Measurements from ENCODE around the gene ANO10. TPM values are rescaled to one million over a fixed set of nuclear protein-coding genes. Genes with fewer than 3 reads are reported as not detected.

Gene ANO10
- total RNA-seq, 1 donor from 2014 or later: 4.2 TPM

GRCh38 chr3:43641306-43642114, 19.7 kb upstream of the ANO10 start:
- H3K9me3 Mint-ChIP-seq: no peaks in the 10 kb centered on the region
- intact Hi-C loops (cut with micrococcal nuclease): loop anchor here (1.0 kb wide), 1 partner anchor 22 kb away; no protein-coding TSS in a partner anchor
- H3K4me3 Mint-ChIP-seq: no peak overlapping the region
- H3K36me3 Mint-ChIP-seq (ENCODE audit: low read depth): no peaks in the 10 kb centered on the region
- peaks cover 10% of the 10 kb centered on the region for H3K27me3 Mint-ChIP-seq (ENCODE audit: insufficient read depth)
- H3K27ac Mint-ChIP-seq: no peak overlapping the region
- no peak for DNase-seq (ENCODE audit: low spot score)
- H3K4me1 Mint-ChIP-seq (ENCODE audit: low read depth): peaks cover 8% of the 10 kb centered on the region

GRCh38 chr3:43640681-43641080, 18.9 kb upstream of the ANO10 start:
- Mint-ChIP-seq H3K27me3 (ENCODE audit: insufficient read depth) (peaks cover 10% of the 10 kb centered on the region), H3K4me3 (no peak overlapping the region), H3K4me1 (ENCODE audit: low read depth) (peaks cover 8% of the 10 kb centered on the region), H3K9me3 (no peaks in the 10 kb centered on the region), H3K36me3 (ENCODE audit: low read depth) (no peaks in the 10 kb centered on the region), H3K27ac (no peak overlapping the region)
- no peak for DNase-seq (ENCODE audit: low spot score)
- intact Hi-C loops (cut with micrococcal nuclease): loop anchor here (1.0 kb wide), 1 partner anchor 23 kb away; no protein-coding TSS in a partner anchor

- Mint-ChIP-seq H3K36me3 (ENCODE audit: low read depth) (no peaks in the 10 kb centered on the region), H3K27ac (no peak overlapping the region), H3K4me1 (ENCODE audit: low read depth) (peaks cover 8% of the 10 kb centered on the region), H3K4me3 (no peak overlapping the region), H3K27me3 (ENCODE audit: insufficient read depth) (peaks cover 11% of the 10 kb centered on the region), H3K9me3 (no peaks in the 10 kb centered on the region)
- intact Hi-C loops (cut with micrococcal nuclease): loop anchor here (1.0 kb wide), 1 partner anchor 95 kb away; no protein-coding TSS in a partner anchor
- DNase-seq (ENCODE audit: low spot score): peak; percentile 26
These were observed 17.0 kb upstream of the ANO10 start for GRCh38 chr3:43638594-43639447.

DNA sequence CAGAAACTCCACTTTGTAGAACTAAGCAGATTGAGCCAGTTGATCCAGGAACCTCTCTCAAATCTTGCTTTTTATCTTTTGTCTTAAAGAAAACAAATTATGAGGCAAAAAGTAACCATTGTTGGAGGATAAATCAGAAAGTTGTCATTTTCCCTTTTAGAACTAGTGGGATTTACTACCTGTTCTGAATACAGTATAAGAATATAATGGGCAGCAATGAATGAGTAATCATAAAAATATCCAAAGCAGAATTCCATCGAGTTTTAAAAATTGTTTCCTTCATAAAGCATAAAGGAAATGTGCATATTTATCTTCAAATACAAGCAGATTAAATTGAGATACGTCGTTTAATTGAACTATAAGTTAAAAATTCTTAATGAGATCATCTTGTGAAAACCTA, 15.9 kb upstream of the ANO10 start:
- Mint-ChIP-seq H3K9me3 (no peaks in the 10 kb centered on the region), H3K27me3 (ENCODE audit: insufficient read depth) (peaks cover 11% of the 10 kb centered on the region), H3K4me3 (no peak overlapping the region), H3K4me1 (ENCODE audit: low read depth) (peaks cover 8% of the 10 kb centered on the region), H3K36me3 (ENCODE audit: low read depth) (no peaks in the 10 kb centered on the region), H3K27ac (no peak overlapping the region)
- no peak for DNase-seq (ENCODE audit: low spot score)
- intact Hi-C loops (cut with micrococcal nuclease): loop anchor here (1.0 kb wide), 1 partner anchor 93 kb away; no protein-coding TSS in a partner anchor

DNA sequence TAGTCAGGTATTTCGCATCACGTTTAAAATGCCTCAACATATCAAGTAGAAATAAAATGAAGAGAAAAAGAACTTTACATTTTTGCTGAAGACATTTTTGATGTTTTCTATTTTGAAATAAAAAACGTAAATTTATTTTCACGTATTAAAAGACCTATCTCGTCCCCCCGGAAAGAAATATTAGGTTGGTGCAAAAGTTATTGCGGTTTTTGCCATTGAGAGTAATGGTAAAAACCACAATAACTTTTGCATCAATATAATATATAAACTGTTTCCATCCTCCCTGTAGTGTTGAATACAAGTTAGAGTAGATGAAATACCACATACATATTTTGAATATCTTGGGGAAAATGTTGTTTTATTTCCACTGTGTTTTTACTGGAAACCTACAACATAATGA, 11.2 kb upstream of the ANO10 start:
- Mint-ChIP-seq H3K36me3 (ENCODE audit: low read depth) (no peaks in the 10 kb centered on the region), H3K27ac (no peak overlapping the region), H3K4me3 (no peak overlapping the region), H3K9me3 (peaks cover 3% of the 10 kb centered on the region), H3K27me3 (ENCODE audit: insufficient read depth) (peaks cover 12% of the 10 kb centered on the region), H3K4me1 (ENCODE audit: low read depth) (peaks cover 17% of the 10 kb centered on the region)
- no peak for DNase-seq (ENCODE audit: low spot score)
- intact Hi-C loops (cut with micrococcal nuclease): no loop called here

- Mint-ChIP-seq H3K27me3 (ENCODE audit: insufficient read depth) (peaks cover 12% of the 10 kb centered on the region), H3K4me3 (no peak overlapping the region), H3K4me1 (ENCODE audit: low read depth) (peaks cover 20% of the 10 kb centered on the region), H3K9me3 (peaks cover 3% of the 10 kb centered on the region), H3K36me3 (ENCODE audit: low read depth) (no peaks in the 10 kb centered on the region), H3K27ac (no peak overlapping the region)
- DNase-seq (ENCODE audit: low spot score): no peak
- intact Hi-C loops (cut with micrococcal nuclease): no loop called here
These were observed 10.5 kb upstream of the ANO10 start for GRCh38 chr3:43632269-43632733.

DNA sequence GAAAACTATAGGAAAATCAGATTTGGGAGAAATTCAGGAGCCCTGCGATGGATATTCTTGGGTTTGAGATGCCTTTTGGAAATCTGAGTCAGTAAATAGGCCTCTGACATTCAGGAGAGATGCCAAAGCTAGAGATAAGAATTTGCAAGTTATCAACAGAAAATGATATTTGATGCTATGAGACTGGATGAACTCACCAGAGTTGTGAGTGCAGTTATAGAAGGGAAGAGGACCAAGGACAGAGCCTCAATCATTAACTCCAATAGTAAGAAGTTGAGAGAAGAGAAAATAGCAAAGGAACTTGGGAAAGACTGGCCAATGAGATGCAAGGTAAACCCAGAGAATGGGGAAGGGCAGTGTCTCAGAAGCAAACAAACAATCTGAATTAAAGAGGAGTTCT, 7.9 kb upstream of the ANO10 start:
- H3K27ac Mint-ChIP-seq: no peak overlapping the region
- no peak overlapping the region for H3K4me3 Mint-ChIP-seq
- no peaks in the 10 kb centered on the region for H3K36me3 Mint-ChIP-seq (ENCODE audit: low read depth)
- DNase-seq (ENCODE audit: low spot score): no peak
- intact Hi-C loops (cut with micrococcal nuclease): loop anchor here (10.0 kb wide), 2 partner anchors 465 to 1665 kb away; partner anchors contain the start of gene ULK4
- peaks cover 3% of the 10 kb centered on the region for H3K9me3 Mint-ChIP-seq
- peaks cover 36% of the 10 kb centered on the region for H3K4me1 Mint-ChIP-seq (ENCODE audit: low read depth)
- H3K27me3 Mint-ChIP-seq (ENCODE audit: insufficient read depth): peaks cover 11% of the 10 kb centered on the region

DNA sequence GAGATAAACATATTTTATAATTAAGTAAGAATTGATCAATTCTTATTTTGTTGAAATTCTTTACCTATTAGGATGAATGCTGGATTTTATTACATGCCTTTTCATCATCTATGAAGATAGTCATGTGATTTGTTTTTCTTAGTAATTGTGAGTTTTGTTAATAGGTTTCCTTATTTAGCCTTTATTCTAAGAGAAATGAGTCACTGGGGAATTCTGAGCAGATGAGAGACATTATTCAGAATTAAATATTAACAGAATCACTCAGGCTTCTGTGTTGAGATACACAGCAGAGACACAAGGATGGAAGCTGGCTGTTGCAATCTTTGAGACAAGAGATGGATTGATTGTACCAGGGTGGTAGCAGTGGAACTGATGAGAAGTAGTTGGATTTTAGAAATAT, 7.4 kb upstream of the ANO10 start:
- intact Hi-C loops (cut with micrococcal nuclease): loop anchor here (10.0 kb wide), 2 partner anchors 464 to 1664 kb away; partner anchors contain the start of gene ULK4
- Mint-ChIP-seq H3K4me1 (ENCODE audit: low read depth) (peaks cover 40% of the 10 kb centered on the region), H3K4me3 (no peak overlapping the region), H3K9me3 (peaks cover 3% of the 10 kb centered on the region), H3K27me3 (ENCODE audit: insufficient read depth) (peaks cover 13% of the 10 kb centered on the region), H3K27ac (peak overlapping the region; percentile 71), H3K36me3 (ENCODE audit: low read depth) (no peaks in the 10 kb centered on the region)
- DNase-seq (ENCODE audit: low spot score): no peak

DNA sequence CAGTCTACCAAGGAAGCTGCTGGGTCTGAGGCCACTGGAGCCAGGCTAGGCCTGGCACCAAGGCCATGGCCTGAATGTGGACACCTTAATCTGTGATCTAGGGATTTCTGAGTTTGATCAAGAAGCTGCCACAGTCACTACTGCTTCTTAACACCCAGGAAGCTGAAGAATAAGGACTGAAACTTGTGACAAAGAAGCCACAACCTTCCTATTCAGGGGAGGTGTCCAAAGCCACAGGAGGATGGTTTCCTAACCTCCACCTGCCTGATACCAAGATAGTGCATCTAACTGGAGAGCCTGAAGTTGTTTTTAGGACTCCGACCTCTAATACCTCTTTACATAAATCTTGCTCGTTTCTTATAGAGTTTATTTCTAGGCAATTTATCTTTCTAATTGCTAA, 5.5 kb upstream of the ANO10 start:
- Mint-ChIP-seq H3K9me3 (peaks cover 3% of the 10 kb centered on the region), H3K27me3 (ENCODE audit: insufficient read depth) (peaks cover 17% of the 10 kb centered on the region), H3K4me3 (no peak overlapping the region), H3K36me3 (ENCODE audit: low read depth) (no peaks in the 10 kb centered on the region), H3K27ac (no peak overlapping the region), H3K4me1 (ENCODE audit: low read depth) (peaks cover 46% of the 10 kb centered on the region)
- intact Hi-C loops (cut with micrococcal nuclease): loop anchor here (10.0 kb wide), 2 partner anchors 463 to 1663 kb away; partner anchors contain the start of gene ULK4
- DNase-seq (ENCODE audit: low spot score): no peak

- H3K4me3 Mint-ChIP-seq: no peak overlapping the region
- DNase-seq (ENCODE audit: low spot score): no peak
- H3K4me1 Mint-ChIP-seq (ENCODE audit: low read depth): peaks cover 56% of the 10 kb centered on the region
- H3K36me3 Mint-ChIP-seq (ENCODE audit: low read depth): no peaks in the 10 kb centered on the region
- H3K27me3 Mint-ChIP-seq (ENCODE audit: insufficient read depth): peaks cover 26% of the 10 kb centered on the region
- H3K9me3 Mint-ChIP-seq: peaks cover 3% of the 10 kb centered on the region
- no peak overlapping the region for H3K27ac Mint-ChIP-seq
- intact Hi-C loops (cut with micrococcal nuclease): loop anchor here (5.0 to 10.0 kb wide), 4 partner anchors 133 to 1660 kb away; partner anchors contain the start of genes SS18L2 and ULK4
These were observed 3.0 kb upstream of the ANO10 start for GRCh38 chr3:43624619-43625305.

DNA sequence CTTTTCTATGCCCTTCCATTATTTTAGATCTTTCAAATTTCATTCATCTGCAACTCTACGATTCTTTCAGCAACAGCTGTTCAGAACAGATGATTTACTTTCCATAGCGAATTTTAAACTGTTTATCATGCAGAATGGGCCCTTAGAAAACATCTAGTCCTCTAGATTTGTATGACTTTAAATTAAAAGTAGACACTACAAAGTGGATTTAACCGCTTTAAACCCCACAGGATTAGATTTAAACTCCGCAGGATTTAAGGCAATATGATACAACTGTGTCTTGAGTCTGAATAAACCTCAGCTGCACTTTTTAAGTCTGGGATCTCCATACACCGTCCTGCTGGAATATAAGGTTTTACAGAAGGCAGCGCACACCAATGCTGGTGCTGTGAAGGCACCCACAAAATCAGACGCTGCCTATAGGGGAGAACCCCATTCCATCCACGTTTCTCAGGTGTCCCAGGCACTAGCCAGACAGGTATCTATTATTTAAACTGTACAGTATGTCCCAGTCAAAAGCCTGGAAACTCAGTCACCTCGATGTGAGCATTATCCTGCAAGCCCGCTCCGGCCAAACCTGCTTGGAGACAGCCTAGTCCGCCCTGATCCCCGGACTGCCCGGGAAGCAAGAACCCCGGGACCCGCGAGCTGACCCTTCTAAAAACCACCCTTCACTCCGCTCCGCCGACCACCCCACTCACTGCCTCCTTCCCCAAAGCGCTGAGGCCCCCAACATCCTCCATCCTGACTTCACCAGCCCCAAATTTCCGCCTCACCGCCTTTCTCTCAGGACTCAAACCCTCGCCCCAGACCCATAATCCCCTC, 768 bp downstream of the ANO10 start:
- Mint-ChIP-seq H3K9me3 (no peaks in the 10 kb centered on the region), H3K27me3 (ENCODE audit: insufficient read depth) (peaks cover 26% of the 10 kb centered on the region), H3K4me3 (peak overlapping the region; percentile 91), H3K4me1 (ENCODE audit: low read depth) (peaks cover 29% of the 10 kb centered on the region), H3K27ac (no peak overlapping the region), H3K36me3 (ENCODE audit: low read depth) (no peaks in the 10 kb centered on the region)
- DNase-seq (ENCODE audit: low spot score): peak; percentile 3
- intact Hi-C loops (cut with micrococcal nuclease): loop anchor here (2.0 to 10.0 kb wide), 5 partner anchors 136 to 1656 kb away; partner anchors contain the start of genes CCDC13, SS18L2 and ULK4
